Epithelial cell of alveolus of lung (primary cell): ENCODE results near the gene OR10AG1. TPM values are rescaled to one million over a fixed set of nuclear protein-coding genes. Genes with fewer than 3 reads are reported as not detected.

Source experiments
- total RNA-seq: library from RNA; depleted of rRNA; stranded (reverse); fragments of >200 nt; gene quantifications from 2 replicates; pipeline ENCODE4 v1.2.1, GENCODE V29; 2015

OR10AG1 gene, protein sequence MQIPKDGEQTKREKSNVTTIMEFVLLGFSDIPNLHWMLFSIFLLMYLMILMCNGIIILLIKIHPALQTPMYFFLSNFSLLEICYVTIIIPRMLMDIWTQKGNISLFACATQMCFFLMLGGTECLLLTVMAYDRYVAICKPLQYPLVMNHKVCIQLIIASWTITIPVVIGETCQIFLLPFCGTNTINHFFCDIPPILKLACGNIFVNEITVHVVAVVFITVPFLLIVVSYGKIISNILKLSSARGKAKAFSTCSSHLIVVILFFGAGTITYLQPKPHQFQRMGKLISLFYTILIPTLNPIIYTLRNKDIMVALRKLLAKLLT
- not detected in 2 replicates for total RNA-seq

GRCh38 chr11:55969845-55970244, at the start of gene OR10AG1:
Gene OR10AG1, minus strand, starts transcription at chr11:55969945. Its CDS starts 38 bp downstream, at chr11:55969907.

DNA sequence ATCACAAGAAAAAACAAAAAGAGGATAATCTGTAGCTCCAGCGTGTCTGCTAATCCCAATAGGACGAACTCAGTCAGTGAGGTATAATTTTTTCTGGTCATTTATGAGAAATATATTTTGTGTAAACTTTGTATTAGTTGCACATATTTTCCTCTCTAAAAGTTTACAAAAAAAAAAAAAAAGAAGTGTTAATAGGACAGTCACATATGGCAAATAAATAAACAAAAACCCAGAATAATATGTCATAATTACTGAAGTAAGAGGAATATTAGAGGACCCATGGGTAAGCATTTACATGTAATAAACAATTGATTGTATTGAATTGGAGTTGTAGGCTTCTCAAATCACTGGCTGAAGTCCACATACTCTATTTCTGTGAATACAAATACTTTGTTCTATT, 24.8 kb upstream of the OR10AG1 start, which contains the start of gene OR5F1:
TSS of gene OR5F1 (minus strand) at position 101 of the 400 bp plus-strand sequence. CDS start at position 101, 0 bp downstream.

DNA sequence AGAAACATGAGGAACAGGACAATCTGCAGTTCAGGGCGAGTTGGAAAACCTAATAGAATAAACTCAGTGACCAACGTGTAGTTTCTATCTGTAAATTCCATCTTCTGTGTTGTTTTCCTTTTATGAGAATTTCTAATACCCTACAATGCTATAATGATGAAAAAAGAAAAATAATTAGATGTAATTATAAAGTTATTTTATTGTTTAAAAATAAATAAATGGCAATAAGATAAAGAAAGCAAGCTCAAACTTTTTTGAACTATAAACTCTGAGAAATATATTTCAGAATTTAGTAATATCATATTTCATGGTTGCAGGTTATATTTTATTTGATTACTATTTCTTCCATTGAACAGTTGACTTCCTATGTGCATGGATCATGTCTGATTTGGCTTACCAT, 33.4 kb downstream of the OR10AG1 start, which contains the start of gene OR5I1:
TSS of gene OR5I1 (minus strand) at position 101 of the 400 bp plus-strand sequence. CDS start at position 101, 0 bp downstream.

Other genes with a start within 250 kb of the OR10AG1 start
- not detected in 2 replicates for gene OR5D13, start 196.5 kb downstream of the OR10AG1 start, total RNA-seq
- gene OR5D14, start 174.4 kb downstream of the OR10AG1 start, total RNA-seq, result not detected in 2 replicates
- gene OR5L1, start 158.6 kb downstream of the OR10AG1 start, total RNA-seq, result not detected in 2 replicates
- gene OR5D18, start 150.3 kb downstream of the OR10AG1 start, total RNA-seq, result not detected in 2 replicates
- gene OR5L2, start 142.7 kb downstream of the OR10AG1 start, total RNA-seq, result not detected in 2 replicates
- gene OR5D16, start 131.2 kb downstream of the OR10AG1 start, total RNA-seq, result not detected in 2 replicates
- not detected in 2 replicates for gene TRIM51, start 86.6 kb downstream of the OR10AG1 start, total RNA-seq
- not detected in 2 replicates for gene OR5W2, start 55.4 kb downstream of the OR10AG1 start, total RNA-seq
- not detected in 2 replicates for gene OR5I1, start 33.5 kb downstream of the OR10AG1 start, total RNA-seq
- gene OR5F1, start 24.7 kb upstream of the OR10AG1 start, total RNA-seq, result not detected in 2 replicates
- gene OR5AS1, start 57.7 kb upstream of the OR10AG1 start, total RNA-seq, result not detected in 2 replicates
- gene OR8I2, start 123.4 kb upstream of the OR10AG1 start, total RNA-seq, result not detected in 2 replicates
- not detected in 2 replicates for gene OR8H2, start 133.7 kb upstream of the OR10AG1 start, total RNA-seq
- not detected in 2 replicates for gene OR8H3, start 152.4 kb upstream of the OR10AG1 start, total RNA-seq
- not detected in 2 replicates for gene OR8J3, start 170.3 kb upstream of the OR10AG1 start, total RNA-seq
- not detected in 2 replicates for gene OR8K5, start 190.4 kb upstream of the OR10AG1 start, total RNA-seq
- gene OR5J2, start 206.7 kb upstream of the OR10AG1 start, total RNA-seq, result not detected in 2 replicates